C4-2B (cell line): ENCODE results near the gene CDT1.

Source experiments
- ZFX ChIP-seq: fragments of 450-650 bp; IDR thresholded peaks from 2 replicates; pipeline ENCODE4 v1.6.1; 2017
- TF ChIP-seq, protein P1 (sequence below): fragments of 450-650 bp; conservative IDR thresholded peaks from 2 replicates; pipeline ENCODE4 v1.5.1; 2017; ENCODE audit warnings: mild to moderate bottlenecking

DNA sequence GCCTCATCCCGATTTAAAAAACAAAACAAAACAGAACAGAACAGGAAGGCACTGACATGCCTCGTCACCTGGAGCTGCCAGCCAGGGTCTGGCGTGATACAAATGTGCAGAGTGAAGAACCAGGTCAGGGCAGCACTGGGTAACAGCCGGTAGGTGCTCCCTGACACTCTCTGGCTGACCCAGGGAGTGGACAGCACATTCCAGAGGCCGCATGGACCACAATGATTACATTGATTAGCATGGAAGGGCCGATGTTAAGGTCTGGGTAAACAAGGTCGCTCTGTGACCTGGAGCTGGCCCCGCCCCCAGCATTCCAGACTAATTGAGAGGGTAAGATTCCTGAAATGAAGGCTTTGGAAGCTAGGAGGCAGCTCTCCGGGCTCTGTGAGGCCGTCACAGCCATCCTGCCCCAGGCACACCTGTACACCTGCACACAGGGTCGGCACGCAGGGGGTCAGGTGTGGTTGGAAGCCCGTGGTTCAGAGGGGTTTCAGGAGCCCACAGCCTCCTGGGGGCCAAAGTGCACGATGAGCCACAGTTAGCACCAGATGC lies 40.0 kb upstream of the CDT1 start:
- TF ChIP-seq, protein P1, sequence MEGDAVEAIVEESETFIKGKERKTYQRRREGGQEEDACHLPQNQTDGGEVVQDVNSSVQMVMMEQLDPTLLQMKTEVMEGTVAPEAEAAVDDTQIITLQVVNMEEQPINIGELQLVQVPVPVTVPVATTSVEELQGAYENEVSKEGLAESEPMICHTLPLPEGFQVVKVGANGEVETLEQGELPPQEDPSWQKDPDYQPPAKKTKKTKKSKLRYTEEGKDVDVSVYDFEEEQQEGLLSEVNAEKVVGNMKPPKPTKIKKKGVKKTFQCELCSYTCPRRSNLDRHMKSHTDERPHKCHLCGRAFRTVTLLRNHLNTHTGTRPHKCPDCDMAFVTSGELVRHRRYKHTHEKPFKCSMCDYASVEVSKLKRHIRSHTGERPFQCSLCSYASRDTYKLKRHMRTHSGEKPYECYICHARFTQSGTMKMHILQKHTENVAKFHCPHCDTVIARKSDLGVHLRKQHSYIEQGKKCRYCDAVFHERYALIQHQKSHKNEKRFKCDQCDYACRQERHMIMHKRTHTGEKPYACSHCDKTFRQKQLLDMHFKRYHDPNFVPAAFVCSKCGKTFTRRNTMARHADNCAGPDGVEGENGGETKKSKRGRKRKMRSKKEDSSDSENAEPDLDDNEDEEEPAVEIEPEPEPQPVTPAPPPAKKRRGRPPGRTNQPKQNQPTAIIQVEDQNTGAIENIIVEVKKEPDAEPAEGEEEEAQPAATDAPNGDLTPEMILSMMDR = no peak; the same call in 1 of the 2 replicates
- TF ChIP-seq ZFX = no peak
